ENCODE results near the gene CR2.
"Not testable (repeated sequence)": the region's sequence is repeated elsewhere in the genome, so short reads cannot be mapped to it uniquely, and the experiment has no call there.

Gene CR2

GRCh38 chr1:207454046-207454964, at the start of gene CR2:
CR2 (plus strand) TSS chr1:207454328; CDS start chr1:207454419, 91 bp downstream.
- DNase-seq = no peak

- DNase-seq = no peak
Measured at GRCh38 chr1:207404849-207405525, 49.1 kb upstream of the CR2 start.

DNA sequence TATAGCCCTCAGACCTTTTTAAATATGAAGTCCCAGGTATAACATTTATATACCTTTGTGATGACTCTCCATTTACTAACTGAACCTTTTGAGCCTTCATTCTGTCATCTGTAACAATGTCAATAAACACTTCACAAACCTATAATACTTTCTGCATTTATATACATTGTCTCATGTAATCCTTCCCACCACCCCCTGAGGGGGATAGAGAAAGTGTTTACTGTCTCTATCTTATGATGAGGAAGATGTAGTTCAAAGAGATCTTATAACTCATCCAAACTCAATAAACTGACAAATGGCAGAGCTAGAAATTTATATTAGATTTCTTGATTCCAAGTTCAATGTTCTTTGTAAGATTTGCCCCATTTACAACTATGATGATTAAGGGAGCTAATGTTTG, 48.3 kb upstream of the CR2 start:
- no peak for DNase-seq

- no peak for DNase-seq
Measured at GRCh38 chr1:207407655-207408260, 46.4 kb upstream of the CR2 start.

GRCh38 chr1:207412845-207413244, 41.3 kb upstream of the CR2 start:
- DNase-seq = no peak

- DNase-seq = no peak
Measured at GRCh38 chr1:207414606-207415108, 39.5 kb upstream of the CR2 start.

GRCh38 chr1:207417076-207417475, 37.1 kb upstream of the CR2 start:
- DNase-seq = no peak

GRCh38 chr1:207418351-207418750, 35.8 kb upstream of the CR2 start:
- no peak for DNase-seq

DNA sequence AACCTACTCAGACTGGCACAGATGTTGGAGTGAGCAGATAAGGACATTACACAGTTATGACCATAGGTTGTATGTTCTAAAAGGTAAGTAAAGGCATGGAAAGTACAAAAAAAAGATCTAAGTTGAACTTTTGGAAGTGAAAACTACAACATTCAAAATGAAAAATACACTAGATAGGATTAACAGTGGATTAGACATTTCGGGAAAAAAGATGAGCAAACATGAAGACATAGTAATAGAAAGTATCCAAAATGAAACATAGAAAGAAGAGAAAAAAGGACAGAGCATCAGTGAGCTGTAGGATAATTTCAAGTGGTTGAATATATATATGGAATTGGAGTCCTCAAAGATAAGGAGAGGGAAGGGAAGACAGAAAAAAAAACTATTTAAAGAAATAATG, 34.0 kb upstream of the CR2 start:
- DNase-seq = no peak

DNA sequence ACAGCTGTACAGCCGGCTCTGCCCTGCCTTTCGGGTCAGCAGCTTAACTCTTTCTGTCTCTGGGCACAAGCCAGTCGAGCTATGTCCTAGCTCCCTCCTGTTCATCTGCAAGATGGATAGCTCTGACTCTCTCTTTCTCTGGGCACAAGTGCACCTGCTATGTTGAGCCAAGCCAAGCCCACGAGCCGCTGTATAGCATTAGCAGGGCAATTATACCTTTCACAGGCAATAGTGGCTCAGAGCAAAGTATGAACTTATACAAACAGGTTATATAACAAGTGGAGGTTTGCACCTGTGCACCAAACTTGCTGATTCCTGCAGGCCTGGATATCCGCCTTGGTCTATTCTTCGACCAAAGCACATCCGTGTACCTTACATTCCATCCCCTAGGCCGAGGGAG, 33.0 kb upstream of the CR2 start:
- no peak for DNase-seq

- DNase-seq = no peak
Measured at GRCh38 chr1:207423560-207424292, 30.4 kb upstream of the CR2 start.

GRCh38 chr1:207424570-207425131, 29.5 kb upstream of the CR2 start:
- no peak for DNase-seq

GRCh38 chr1:207427832-207428585, 26.1 kb upstream of the CR2 start:
- DNase-seq = no peak

DNA sequence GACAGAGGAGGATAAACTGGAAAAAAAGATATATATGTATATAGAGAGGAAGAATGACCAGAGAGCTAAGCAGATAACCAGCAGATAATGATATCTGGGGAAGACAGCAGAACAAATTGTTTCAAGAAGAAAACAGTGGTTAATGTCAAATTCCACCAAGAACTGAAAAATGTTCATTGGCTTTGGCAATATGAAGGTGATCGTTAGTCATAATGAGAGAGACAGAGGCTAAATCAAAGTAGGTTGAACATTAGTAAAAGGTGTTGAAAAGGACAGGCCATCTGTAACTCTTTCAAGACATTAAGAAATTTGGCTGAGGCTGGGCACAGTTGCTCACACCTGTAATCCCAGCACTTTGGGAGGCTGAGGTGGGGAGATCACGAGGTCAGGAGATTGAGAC, 25.3 kb upstream of the CR2 start:
- DNase-seq = no peak

DNA sequence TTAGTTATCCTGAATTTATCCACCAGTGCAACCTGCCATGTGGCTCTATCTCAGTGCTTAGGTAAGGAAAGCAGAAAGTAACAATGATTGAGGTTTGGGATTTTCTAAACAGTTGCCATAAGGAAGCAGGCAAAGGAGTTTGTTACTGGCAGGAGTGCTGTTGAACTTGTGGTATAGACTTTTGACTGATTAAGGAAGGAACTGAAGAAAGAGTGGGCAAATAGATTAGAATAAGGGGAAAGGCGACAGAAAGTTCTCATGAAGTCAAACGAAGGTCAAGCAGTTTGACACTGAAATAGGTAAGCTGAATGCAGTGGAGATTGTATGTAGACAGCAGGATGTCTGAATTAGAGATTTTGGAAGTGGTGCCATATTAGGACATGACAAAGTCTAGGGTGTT, 24.2 kb upstream of the CR2 start:
- DNase-seq = no peak

DNA sequence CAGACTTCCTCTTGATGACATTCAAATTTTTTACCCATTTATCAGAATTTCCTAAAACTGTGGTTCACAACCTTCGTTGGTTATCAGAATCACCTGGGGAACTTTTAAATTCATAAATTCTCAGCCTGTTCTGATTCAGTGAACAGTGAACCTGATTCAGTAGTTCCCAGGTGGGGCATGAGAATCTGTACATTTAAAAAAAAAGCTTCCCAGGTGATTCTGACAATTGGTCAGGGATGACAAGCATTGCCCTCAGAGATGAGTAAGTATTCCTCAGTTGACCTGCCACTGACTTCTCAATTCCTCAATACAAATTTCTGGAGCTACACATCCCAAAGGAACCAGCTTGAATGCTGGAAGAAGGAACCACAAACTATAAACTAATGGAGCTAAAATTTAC, 23.5 kb upstream of the CR2 start:
- DNase-seq = no peak

DNA sequence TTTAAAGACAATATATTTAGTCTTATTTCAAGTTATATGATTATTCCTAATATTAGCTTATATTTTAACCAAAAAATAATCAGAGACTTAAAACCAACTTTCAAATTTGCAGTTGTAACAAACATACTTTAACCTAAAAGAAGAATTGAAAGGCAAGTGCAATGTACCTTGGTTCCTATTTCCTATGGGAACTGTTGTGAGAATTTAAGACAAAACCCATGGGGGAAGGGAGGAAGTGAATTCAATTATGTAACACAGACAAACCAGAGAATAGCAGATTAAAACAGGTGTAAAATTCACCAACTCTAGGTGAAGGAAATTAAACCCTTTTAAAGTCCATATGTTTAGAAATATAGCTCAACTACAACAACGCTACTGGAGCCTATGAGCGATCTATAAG, 22.6 kb upstream of the CR2 start:
- no peak for DNase-seq

DNA sequence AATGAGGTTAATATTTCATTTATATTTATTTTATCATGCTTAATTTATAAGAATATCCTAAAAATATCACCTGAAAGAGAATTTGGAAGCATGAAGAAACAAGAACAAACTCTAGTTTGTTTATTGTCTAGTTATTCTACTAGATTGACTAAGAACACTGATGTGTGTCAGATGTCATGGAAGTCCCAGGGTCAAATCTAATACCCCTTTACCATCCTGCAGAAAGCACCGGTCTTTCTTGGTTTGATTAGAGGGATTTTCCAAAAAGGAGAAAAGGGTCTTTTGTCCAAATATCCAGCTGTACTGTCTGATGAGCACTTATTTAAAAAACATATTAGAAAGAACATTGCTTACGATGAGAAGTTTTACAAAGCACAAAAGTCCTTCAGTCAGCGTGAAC, 20.7 kb upstream of the CR2 start:
- no peak for DNase-seq

GRCh38 chr1:207436746-207437145, 17.4 kb upstream of the CR2 start:
- DNase-seq = not testable (repeated sequence)

DNA sequence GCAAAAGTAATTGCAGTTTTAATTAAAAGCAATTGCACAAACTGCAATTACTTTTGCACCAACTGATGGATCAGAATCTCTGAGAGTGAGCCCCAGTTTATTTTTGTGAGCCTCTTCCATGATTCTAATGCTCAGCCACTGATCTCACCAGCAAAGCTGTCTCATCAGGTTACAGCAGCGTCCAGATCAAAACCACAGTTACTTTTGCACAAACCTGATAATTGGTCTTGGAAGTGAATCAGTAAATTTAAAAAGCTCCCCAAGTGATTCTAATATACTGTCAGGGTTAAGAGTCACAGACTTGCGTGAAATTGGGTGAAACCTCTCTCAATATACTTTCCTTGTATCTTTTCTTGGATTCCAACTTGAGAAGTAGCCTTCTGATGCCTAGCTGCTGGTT, 13.5 kb upstream of the CR2 start:
- DNase-seq = no peak

DNA sequence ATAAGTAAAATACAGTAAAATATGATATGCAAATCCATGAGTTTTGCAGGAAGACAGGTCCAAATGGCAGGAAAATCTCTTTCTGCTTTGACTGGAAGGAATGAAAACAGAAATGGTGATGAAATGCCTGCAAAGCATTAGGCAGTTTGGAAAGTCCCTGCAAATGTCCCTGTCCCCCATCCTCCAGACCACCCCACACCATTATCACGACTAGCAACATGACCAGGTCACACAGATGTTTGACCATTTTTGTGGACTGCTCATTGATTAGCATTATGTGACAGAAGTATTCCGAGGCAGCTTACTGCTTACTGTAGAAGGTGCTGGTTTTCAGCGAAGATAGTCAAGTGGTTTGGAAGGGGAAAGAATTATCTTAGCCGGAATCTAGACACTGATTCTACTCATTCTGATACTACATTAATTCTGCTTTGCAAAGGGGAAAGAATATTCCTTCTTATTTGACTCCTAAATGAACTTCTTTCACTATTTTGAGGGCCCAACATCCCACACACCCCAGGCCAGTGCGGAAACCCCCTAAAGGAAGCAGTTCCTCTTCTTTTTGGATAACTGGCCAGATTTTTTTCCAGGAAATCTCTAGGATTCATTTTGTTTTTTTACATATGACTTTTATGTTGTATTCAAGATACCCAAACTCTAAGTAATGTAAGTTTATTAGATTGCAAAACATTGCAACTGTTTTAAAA, 9.5 kb upstream of the CR2 start:
- no peak for DNase-seq

Data from NK-92 treated with Interleukin-12 subunit alpha and Interleukin-12 subunit beta, amount 100 ng/mL, for 24 hours (cell line).